HG02623 (cell line): ENCODE data around the gene MARS1.
"Not testable (repeated sequence)": the region's sequence is repeated elsewhere in the genome, so short reads cannot be mapped to it uniquely, and the experiment has no call there.

Experiments used
- ATAC-seq: cut with Tn5 transposase; IDR thresholded peaks from one replicate; pipeline ENCODE4 v1.9.1; 2021; ENCODE audit warnings: moderate library complexity; ENCODE audit not compliant: unreplicated experiment

MARS1 gene

GRCh38 chr12:57487597-57488401 is at the start of gene MARS1:
MARS1 (plus strand) TSS chr12:57488068; CDS start chr12:57488091, 23 bp downstream.
- ATAC-seq = peak; percentile 93

GRCh38 chr12:57438400-57438799 is 49.5 kb upstream of the MARS1 start:
- ATAC-seq = no peak

- ATAC-seq = no peak
Measured at GRCh38 chr12:57439762-57440266, 48.1 kb upstream of the MARS1 start.

- not testable (repeated sequence) for ATAC-seq
Measured at GRCh38 chr12:57441393-57441792, 46.5 kb upstream of the MARS1 start.

GRCh38 chr12:57441846-57442427 is 45.9 kb upstream of the MARS1 start:
- no peak for ATAC-seq

GRCh38 chr12:57444337-57444736 is 43.5 kb upstream of the MARS1 start:
- ATAC-seq = not testable (repeated sequence)

- ATAC-seq = no peak
Measured at GRCh38 chr12:57444744-57445143, 43.1 kb upstream of the MARS1 start.

- ATAC-seq = no peak
Measured at GRCh38 chr12:57446292-57446960, 41.4 kb upstream of the MARS1 start.

GRCh38 chr12:57448669-57449068 is 39.2 kb upstream of the MARS1 start:
- no peak for ATAC-seq

GRCh38 chr12:57449375-57449774 is 38.5 kb upstream of the MARS1 start:
- ATAC-seq = no peak

- no peak for ATAC-seq
Measured at GRCh38 chr12:57450057-57450456, 37.8 kb upstream of the MARS1 start.

GRCh38 chr12:57451233-57451778 is 36.6 kb upstream of the MARS1 start:
- no peak for ATAC-seq

- no peak for ATAC-seq
Measured at GRCh38 chr12:57452181-57452936, 35.5 kb upstream of the MARS1 start.

- no peak for ATAC-seq
Measured at GRCh38 chr12:57452937-57453509, 34.8 kb upstream of the MARS1 start.

- no peak for ATAC-seq
Measured at GRCh38 chr12:57454213-57454565, 33.7 kb upstream of the MARS1 start.

GRCh38 chr12:57454566-57455373 is 33.1 kb upstream of the MARS1 start, which contains the start of gene INHBE:
INHBE (plus strand) TSS chr12:57455307; CDS start chr12:57455537, 230 bp downstream.
- ATAC-seq = no peak

- no peak for ATAC-seq
Measured at GRCh38 chr12:57455374-57456144, 32.3 kb upstream of the MARS1 start.

- no peak for ATAC-seq
Measured at GRCh38 chr12:57456145-57456700, 31.6 kb upstream of the MARS1 start.
